ENCODE measurements around the gene DCLK2.

Gene DCLK2

GRCh38 chr4:150078579-150079080, 385 bp downstream of the DCLK2 start:
- no peak for TF ChIP-seq CTCF (IDR thresholded peaks at IDR 0.05; ENCODE audit: low read depth, low read length, missing control alignments)
- H3K4me3 ChIP-seq (ENCODE audit: low read depth, low read length) = peak overlapping the region; percentile 23
- DNase-seq (ENCODE audit: low read depth) = no peak

- DNase-seq (ENCODE audit: low read depth) = no peak
- no peak for TF ChIP-seq CTCF (IDR thresholded peaks at IDR 0.05; ENCODE audit: low read depth, low read length, missing control alignments)
- H3K4me3 ChIP-seq (ENCODE audit: low read depth, low read length) = peak overlapping the region; percentile 23
Observed at GRCh38 chr4:150079081-150079581, 886 bp downstream of the DCLK2 start.

- no peak for DNase-seq (ENCODE audit: low read depth)
- TF ChIP-seq CTCF (IDR thresholded peaks at IDR 0.05; ENCODE audit: low read depth, low read length, missing control alignments) = no peak
- no peak overlapping the region for H3K4me3 ChIP-seq (ENCODE audit: low read depth, low read length)
Observed at GRCh38 chr4:150080337-150080736, 2.1 kb downstream of the DCLK2 start.

GRCh38 chr4:150080875-150081274, 2.6 kb downstream of the DCLK2 start:
- H3K4me3 ChIP-seq (ENCODE audit: low read depth, low read length) = no peak overlapping the region
- TF ChIP-seq CTCF (IDR thresholded peaks at IDR 0.05; ENCODE audit: low read depth, low read length, missing control alignments) = no peak
- DNase-seq (ENCODE audit: low read depth) = no peak

- H3K4me3 ChIP-seq (ENCODE audit: low read depth, low read length) = no peak overlapping the region
- TF ChIP-seq CTCF (IDR thresholded peaks at IDR 0.05; ENCODE audit: low read depth, low read length, missing control alignments) = no peak
- DNase-seq (ENCODE audit: low read depth) = peak; percentile 19
Observed at GRCh38 chr4:150082241-150082640, 4.0 kb downstream of the DCLK2 start.

- no peak for TF ChIP-seq CTCF (IDR thresholded peaks at IDR 0.05; ENCODE audit: low read depth, low read length, missing control alignments)
- H3K4me3 ChIP-seq (ENCODE audit: low read depth, low read length) = no peak overlapping the region
Observed at GRCh38 chr4:150087006-150087405, 8.8 kb downstream of the DCLK2 start.

GRCh38 chr4:150089732-150090131, 11.5 kb downstream of the DCLK2 start:
- H3K4me3 ChIP-seq (ENCODE audit: low read depth, low read length) = no peak overlapping the region
- TF ChIP-seq CTCF (IDR thresholded peaks at IDR 0.05; ENCODE audit: low read depth, low read length, missing control alignments) = no peak
- no peak for DNase-seq (ENCODE audit: low read depth)

More at GRCh38 chr4:150087006-150087405, 8.8 kb downstream of the DCLK2 start:
- no peak for DNase-seq (ENCODE audit: low read depth)
